ENCODE data around the gene PKNOX2.

The PKNOX2 gene

DNA sequence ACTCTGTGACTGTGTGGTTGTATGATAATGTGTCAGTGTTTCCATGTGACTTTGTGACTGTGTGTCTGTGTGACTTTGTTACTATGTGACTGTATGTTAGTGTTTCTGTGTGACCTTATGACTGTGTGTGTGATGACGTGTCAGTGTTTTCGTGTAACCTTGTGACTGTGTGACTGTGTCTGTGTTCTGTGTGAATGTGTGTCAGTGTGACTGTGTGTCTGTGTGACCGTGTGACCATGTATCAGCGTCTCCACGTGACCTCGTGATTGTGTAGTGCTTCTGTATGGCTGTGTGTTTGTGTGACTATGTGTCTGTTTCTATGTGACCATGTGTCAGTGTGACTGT lies 9.5 kb upstream of the PKNOX2 start:
- DNase-seq, result no peak

DNA sequence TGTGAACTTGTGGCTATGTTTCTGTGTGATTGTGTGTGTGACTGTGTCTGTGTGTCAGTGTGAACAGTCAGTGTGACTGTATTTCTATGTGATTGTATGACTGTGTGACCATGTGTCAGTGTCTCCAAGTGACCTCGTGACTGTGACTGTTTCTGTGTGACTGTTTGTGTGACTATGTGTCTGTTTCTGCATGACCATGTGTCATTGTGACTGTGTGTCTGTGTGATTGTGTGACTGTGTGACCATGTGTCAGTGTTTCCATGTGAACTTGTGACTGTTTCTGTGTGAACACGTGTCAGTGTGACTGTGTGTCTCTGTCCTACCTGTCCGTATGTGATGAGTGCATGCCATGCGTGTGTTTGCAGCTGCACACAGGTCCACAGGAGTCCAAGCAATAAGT lies 8.8 kb upstream of the PKNOX2 start:
- DNase-seq, result no peak

DNA sequence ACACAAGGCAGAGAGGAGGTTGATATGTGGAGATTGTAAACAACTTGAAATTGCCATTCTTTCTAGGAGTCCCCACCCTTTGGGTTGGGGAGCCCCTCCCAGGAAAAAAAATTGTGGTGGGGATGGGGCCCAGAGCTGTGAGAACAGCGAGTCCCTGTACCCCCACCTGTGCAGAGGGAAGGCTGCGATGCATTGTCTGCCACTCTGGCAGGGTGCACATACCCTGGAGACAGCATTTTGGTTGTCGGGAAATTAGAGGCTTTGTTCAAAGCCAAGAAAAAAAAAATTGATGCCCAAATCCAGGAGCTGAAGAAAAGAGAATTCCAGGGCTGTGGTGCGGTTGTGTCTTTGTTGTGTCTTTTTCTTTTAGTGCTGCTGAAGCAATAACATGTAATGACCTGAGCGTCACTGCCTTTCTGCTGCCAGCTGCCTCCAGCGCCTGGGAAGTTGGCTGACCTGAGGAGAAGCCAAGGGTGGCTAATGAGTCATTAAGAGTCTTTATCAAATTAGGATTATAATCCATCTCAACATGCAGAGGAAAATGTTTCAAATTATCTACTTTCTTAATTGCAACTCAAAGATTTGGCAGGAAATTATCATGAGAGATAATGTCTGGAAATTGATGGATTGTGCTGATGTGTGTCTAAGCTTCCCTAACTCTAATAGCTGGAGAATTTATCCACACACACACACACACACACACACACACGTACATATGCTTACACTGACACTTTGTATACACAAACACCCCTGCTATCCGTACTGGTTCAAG lies 8.0 kb upstream of the PKNOX2 start:
- no peak for DNase-seq

DNA sequence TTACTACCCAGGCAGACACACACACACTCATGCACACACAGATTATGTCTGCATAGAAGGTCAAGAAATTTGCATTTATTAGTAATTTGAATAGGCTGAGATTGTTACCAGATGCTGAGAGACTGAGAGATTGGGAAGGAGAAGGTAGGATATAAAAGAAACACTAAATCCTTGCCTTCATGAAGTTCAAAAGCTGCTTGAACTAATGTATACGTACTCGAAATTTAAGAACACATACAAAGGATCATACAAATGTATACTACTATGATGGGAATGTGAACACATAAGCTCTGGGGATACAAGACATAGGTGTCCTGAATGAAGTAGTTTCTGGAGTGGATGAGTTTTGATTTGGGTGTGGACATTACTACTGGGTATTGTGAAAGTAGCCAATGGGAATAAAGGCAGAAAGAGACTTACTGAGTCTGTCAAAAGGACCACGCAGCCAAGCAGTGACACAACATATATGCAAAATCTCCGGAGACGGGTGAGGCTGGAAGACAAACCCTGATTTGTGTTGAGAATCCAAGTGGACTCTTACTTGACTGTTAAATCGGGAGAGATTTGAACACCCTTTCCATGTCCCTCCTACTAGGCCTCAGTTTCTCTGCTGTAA lies 7.3 kb upstream of the PKNOX2 start:
- no peak for DNase-seq

DNA sequence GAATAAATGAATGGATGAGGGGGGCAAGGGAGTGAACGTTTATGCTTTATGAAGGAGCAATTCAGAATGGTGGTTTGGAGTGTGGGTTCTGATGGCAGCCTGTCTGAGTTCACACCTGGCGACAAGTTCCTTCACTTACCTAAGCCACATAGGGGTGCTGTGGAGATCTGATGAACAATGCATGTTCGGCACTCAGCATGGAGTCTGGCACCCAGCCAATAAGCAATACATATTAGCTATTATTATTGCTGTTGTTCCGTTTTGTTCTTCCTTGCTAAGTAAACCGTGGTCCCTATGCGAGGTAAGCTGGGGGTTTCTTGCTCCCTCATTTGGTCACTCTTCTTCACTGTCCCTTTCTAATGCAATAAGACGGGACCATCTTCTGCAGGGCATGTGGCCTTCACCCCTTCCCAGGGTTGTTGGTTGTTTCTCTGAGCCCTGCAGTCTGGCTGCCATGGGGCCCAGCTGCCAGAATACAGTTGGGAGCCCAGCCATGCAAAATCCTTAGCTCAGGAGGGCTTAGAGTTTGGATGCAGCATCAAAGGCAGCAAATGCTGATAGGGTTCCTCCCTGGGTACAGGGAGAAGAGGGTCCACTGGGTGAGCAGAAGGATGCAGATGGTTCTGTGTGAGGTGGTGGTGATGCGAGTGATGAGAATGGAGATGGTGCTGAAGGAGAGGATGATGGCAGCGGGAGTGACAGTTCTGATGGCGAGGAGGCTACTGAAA lies 6.4 kb upstream of the PKNOX2 start:
- no peak for DNase-seq

DNA sequence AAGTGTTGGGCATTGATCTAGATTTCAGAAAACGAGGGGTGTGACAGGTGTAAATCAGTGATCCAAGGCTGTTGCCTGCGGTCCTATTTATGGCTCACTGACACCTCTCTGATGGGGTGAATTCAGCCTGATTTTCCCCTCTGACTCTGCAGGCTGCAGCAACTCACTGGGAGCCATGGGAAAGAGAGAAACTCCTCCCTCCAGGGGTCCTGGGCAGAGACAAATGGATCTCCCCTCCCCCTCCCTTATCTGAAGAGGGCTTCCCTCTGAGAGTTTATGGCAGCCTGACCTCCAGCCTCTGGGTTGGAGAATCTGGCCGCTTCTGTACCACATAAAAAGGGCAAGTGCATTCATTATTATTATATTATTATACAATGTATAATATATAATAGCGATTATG lies 1.8 kb upstream of the PKNOX2 start:
- no peak for DNase-seq

DNA sequence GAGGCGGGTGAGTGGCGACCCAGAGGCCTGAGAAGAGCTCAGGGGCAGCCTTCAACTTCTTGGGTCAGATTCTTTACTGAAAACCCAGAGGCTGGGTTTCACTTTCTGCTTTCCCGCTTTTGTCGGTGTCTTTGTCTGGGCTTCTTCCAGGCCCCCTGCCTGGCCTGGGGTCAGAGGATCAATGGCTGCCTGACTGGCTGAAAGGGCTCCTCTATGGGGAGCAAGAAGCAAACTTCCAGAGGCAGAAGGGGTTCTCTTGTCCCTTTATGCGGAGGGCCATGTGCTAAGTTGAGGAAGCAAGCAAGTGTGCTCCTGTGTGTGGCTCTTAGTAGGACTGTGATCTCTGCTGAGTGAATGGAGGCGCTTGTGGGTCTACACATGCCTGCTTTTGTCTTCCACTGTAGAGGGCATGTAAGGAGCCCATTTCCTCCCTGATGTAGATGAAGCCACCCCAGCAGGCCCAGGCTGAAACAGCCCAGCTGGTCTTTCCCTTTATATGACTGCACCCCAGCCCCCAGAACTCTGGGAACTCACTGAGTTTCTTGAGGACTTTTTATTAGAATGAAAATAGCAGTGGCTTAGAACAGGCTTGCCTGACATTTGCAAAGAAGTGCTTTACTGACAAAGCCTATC lies 1.0 kb upstream of the PKNOX2 start:
- no peak for DNase-seq

DNA sequence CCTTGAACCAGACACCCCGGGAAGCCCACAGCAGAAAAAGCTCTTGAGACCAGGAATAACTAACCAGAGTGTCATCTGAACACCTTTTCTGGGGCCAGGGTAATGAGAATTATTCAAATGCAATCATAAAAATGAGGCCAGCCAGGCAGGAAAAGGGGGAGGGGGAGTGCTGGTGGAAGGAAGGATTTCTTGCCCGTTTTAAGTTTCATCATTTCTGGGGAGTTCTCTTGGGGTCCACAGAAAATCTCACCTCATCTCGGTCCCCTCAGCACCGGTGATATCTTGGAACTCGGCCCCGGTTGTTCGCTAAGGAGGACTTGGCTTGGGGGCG lies 495 bp upstream of the PKNOX2 start:
- no peak for DNase-seq

DNA sequence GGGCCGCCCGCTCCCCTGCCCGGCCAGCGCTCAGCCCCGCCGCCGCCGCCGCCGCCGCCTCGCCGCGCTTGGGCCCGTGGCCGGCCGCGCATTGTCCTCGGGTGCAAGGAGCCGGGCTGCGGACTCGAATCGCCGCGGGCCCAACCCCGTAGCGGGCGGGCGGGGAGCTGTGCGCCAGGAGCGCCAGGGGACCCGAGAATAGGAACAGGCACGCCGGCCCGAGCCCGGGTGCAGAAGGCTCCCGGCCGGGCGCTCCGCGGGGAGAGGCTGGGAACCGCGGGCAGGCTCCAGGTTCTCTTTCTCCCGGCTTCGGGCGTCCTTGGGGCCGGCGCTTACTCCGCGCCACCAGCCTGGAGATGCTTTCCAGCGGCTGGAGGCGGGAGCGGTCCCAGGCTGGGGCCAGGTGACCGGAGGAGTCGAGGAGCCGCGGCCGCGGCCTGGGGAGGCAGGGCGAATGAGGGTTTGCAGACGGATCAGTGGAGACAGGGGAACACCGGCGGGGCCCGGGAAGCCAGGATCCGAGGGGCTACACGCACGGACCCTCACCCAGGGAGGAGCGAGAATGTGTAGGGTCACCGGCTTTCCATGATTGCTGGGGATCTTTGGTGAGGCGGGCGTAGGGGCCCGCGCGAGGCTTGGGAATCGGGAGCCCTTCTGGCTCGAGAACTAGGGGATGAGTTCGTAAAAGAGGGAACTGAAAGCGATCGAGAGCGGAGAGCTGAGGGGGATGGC lies 726 bp downstream of the PKNOX2 start:
- no peak for DNase-seq

DNA sequence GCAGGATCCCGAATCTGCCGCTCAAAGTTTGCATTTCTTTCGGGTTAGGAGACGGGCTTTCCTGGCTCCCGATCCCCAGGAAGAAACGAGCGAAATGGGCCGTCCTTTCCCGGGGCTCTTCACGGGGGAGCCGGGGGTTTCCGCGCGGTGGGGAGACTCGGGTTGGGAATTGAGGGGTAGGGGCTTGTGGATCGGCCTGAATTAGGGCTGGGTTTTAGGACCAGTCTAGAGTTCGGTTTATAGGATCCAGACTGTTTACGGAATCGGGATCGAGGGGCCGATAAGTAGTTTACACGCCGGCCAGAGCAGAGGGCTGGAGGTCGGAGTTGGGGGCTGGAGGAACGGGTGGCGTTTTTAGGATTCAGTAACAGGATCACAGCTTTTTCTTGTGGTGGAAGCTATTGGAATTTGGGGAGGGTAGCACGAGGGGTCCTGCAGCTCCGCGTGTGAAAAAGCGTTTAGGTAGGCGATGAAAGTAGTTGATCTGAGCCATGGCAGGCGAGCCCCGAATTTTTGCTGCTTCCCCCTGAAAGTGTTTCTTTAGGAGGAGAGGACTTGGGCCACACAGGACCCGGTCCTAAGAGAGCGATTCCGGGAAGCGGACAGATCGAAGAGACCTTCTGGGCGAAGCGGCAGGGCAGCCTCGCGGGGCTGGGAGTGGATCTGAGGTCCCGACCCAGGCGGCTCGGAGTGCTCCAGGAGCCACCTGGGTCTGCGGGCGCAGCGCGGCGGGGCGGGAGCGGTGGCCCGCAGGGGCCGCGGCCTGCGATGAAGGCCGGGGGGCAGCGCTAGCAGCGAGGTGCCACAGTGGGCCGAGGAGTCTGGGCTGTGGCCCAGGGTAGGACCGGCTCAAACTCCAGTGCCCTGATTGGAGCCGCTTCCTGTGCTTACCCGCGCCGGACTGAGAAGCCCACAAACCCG lies 1.6 kb downstream of the PKNOX2 start:
- DNase-seq, result no peak

DNA sequence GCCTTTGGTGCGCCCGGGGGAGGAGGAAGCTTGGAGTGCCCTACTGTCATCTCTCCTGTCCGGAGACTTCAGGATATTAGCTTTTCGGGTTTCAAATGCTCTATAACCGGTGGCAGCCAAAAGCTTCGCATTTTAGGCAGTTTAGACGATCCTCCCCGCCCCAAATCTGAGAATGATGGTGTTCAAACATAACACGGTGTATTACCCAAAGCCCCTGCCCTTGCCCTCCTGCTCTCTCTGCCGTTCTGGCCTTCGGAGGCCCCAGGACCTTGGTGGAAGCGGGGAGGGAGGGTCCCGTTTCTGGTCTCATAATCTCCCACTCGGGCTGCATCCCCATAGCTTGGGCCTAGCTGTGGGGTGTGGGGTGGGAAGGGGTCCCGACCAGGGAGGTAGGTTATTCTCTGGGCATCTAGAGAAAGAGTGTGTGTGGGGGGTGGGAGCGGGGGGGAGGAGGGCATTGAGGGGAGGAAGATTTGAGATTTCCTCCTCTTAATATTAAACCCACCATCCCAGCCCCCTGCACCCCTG lies 2.3 kb downstream of the PKNOX2 start:
- no peak for DNase-seq

DNA sequence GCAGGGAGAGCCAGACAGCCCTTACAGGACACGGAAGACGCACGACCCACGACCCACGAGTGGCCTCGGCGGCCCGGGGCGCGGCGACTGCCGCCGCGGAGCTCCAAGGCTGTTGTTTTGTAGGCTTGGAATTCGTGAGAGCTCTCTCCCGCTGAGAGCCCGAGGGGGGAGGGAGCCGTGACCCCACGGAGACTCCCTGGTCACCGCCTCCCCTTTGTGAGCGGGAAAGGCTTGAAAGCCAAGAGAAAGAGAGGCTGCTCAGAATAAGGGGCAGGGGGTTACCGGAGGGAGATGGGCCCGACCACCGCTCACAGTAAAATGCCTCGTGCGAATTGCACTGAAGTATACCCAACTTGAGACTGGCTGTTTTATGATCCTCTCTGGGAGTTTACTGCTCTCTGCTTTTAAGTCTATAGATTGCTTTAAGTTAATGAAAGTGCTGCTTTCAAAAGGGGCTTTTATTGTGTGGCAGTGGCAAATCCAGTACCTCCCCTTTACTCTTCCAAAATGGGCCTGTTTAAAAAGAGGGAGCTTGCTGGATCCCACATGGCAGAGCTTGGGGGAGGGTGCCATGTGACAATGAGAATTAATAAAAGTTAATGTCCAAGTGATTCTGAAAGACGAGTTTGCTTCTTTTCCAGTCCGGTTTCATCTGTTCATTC lies 2.9 kb downstream of the PKNOX2 start:
- no peak for DNase-seq

DNA sequence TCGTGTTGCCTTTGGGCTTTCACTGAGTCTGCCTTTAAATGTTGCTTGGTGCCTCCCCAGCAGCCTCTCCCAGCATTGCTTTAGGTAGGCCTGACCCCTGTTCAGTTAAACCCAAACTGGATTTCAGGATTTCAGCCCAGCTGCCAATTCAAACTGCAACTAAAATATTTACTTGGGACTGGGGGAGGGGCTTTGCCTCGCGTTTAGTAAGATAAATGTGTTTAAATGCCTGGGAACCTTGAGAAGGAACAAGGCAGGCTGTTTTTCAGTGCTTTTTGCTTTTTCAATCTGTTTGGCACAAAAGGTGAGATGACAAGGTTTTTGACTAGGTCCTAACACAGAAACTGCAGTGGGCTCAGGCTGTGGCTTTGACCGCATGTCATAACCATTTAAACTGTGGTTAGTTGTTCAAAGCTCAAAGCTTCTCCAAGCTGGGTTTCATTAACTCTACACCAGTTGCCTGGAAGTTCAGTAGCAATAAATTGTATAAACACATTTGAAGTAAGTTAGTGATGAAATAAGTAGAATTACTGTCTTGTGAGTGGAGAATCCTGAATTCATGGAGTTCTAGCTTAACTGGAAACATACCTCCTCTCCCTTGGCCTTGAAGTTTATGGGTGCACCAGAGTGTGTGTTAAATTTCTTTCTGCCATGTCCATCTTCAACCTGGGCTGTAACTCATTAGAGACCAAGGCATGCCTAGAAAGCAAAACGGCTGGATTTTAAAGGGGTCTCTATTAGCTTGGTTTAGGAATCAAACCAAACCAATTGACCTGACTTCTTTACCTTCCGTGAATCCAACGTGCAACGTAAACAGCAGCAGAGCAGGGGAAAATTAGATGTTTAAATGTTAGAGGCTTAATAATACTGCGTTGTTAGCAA lies 3.6 kb downstream of the PKNOX2 start:
- DNase-seq, result no peak

DNA sequence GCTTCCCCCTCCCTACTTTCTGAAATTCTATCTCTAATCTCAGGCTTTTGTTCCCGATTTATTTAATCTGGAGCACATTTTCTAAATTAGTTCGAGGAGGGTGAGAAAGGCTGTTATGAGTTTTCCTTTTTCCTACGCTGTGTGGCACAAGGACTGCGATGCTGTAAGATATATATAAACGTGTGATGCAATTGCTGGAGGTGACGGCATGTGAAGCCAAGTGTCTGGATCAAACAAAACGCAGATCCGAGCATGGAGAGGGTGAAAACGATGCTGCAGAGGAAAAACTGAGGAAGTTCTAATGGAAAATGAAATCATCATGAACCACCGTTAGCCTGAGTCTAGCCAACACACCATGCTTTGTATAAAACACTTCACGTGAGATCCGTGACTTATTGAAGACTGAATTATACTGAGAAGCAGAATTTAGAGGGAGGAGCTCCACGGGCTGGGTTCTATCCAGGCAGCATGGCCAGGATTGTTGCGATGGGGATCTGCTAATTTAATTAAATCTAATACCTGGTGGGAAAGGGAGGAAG lies 4.4 kb downstream of the PKNOX2 start:
- DNase-seq, result no peak

DNA sequence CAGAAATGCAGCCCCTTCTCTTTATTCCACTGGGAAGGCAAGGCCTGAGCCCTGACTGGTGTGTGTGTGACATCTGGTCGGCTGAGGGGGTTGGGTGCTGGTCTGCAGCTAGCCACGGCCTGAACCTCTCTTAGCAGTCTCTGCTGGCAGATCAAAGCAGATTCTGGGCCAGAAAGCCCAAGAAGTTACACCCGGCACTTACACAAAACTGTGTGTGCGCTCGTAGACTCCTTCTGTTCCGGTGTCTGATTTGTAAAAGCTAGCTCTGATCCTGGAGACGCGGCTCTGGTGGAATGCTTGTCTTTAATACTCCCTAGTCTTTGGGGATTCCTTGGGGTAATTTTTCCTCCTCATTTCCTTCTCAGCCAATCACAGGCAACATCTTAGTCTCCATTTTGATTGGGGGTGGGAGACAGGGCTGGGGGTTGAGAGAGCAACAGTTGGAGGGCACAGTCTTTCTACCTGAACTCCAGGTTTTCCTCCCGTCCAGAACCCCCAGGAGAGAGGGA lies 5.5 kb downstream of the PKNOX2 start:
- no peak for DNase-seq

DNA sequence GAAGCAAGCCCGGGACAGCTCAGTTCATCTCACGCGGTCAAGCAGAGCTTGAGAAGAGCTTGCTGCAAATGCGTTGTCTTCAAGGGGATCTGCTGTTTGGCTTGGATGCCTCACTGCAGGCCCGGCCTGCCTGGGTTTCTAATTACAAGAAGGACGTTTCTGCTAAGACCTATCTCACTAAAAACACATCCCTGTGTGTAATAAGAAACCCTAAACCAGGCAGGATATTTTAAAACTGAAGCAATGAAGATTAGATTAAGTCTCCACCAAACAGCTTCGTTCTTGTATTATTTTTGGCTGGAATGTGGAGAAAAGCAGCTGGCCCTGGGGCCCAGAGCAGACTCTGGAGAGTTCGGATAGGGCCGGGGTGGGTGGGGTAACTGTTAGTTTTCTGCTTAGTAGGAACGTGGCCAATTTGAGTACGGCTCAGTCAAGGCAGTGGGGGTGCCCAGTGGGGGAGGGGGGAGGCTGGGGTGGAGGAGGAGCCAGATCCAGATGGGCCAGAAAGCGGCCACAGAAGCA lies 6.0 kb downstream of the PKNOX2 start:
- no peak for DNase-seq

DNA sequence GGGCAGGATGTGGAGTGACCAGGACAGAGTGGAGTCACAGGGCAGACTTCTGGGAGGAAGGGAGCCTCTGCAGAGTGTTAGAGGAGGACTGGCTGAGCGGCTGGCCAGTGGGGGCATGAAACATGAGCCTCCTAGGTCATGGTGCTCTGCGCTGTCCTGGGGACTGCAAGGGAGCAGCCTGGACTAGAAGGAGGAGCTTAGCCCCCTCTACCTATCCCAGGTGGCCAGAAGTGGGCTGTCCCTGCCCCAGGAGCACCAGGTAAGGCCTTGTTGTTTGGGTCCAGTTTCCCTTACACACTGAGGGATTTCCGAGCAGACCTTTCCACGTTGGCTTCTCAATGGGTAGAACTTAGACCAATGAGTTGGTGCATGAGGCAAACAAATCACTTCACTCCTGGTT lies 7.4 kb downstream of the PKNOX2 start:
- DNase-seq, result no peak

DNA sequence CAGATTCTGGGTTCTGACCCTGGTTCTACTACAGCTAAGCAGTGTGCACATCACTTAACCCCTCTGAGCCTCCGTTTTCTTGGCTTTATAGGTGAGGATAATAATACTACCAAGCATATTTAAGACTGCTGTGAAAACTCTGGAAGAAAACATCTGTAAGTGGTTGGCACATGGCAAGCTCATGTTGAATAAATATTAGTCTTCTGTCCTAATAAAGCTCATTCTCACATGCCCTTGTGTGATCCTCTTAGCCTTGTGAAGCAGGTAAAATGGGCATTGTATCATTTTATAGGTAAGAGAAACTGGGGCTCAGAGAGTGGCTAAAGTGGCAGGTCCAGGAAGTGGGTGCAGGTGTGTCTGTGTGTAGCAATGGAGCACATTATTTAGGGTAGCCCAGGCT lies 8.5 kb downstream of the PKNOX2 start:
- no peak for DNase-seq

DNA sequence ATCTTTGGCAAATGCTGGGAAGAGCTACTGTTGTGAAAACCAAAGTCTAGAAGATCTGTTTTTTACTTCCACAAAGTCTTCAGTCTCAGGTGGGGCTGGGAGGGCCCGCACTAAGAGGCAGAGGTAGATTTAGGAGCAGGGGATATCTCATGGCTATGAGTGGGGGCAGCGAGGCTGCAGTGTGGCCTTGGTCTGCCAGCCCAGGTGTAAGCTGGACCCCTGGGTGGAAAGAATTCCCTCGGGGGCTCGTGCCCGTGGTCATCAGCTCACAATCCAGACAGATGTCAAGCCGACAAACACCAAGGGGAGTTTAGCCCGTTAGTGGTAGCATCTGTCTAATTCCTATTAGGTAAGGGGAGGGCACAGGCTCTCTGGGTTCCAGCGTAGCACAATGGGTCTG lies 9.0 kb downstream of the PKNOX2 start:
- DNase-seq, result no peak

DNA sequence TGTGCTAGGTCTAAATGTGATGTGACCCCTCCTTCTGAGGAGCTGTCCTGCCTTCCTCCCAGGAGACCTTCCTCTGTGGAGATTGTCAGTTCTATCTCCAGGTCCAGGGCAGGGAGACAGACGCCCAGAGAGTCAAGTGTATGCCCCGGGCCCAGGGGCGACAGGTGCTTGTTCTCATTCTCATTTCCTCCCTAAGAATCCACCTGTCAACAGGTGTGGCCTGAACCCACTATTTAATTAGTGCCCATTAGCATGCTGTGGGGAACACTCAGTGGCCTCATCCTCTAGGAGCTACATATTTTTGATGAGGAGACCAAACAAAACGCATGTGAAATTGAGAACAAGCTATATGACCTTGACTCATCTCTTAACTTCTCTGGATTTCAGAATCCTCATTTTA lies 9.5 kb downstream of the PKNOX2 start:
- DNase-seq, result no peak
